Calu3 (cell line): ENCODE results near the gene SCARB1. TPM values are rescaled to one million over a fixed set of nuclear protein-coding genes. Genes with fewer than 3 reads are reported as not detected.

Experiments used
- BruUV-seq: library from RNA; stranded (reverse); fragments of 400-500 nt; replicated peaks from 2 replicates; lab custom pipeline; 2021; lab: Mats Ljungman, UMichigan
- CTCF ChIA-PET: fragments of 300-600 bp; sonication (Branson Sonifier 250); formaldehyde crosslinking; loops from one replicate; lab custom pipeline; 2022; ENCODE audit warnings: antibody characterized with exemption; lab: Charles Lee
- DNase-seq: peaks from one replicate; pipeline ENCODE4 v3.0.0; 2022
- H3K27ac Mint-ChIP-seq: one replicate; pipeline ENCODE4 v1.8.0; 2022; ENCODE audit warnings: mixed read lengths; ENCODE audit not compliant: unreplicated experiment
- H3K27me3 Mint-ChIP-seq: one replicate; pipeline ENCODE4 v1.8.0; 2022; ENCODE audit warnings: mixed read lengths; ENCODE audit not compliant: unreplicated experiment
- H3K36me3 Mint-ChIP-seq: one replicate; pipeline ENCODE4 v1.8.0; 2022; ENCODE audit warnings: mild to moderate bottlenecking, moderate library complexity, mixed read lengths; ENCODE audit not compliant: insufficient read depth, unreplicated experiment
- H3K4me1 Mint-ChIP-seq: one replicate; pipeline ENCODE4 v1.8.0; 2022; ENCODE audit warnings: mild to moderate bottlenecking, low read depth, mixed read lengths; ENCODE audit not compliant: unreplicated experiment
- H3K4me3 Mint-ChIP-seq: one replicate; pipeline ENCODE4 v1.8.0; 2022; ENCODE audit warnings: mild to moderate bottlenecking, low read depth, moderate library complexity, mixed read lengths; ENCODE audit not compliant: unreplicated experiment
- H3K9me3 Mint-ChIP-seq: one replicate; pipeline ENCODE4 v1.8.0; 2022; ENCODE audit warnings: low read depth, mixed read lengths; ENCODE audit not compliant: unreplicated experiment
- intact Hi-C: fragments of 100-400 bp; cut with micrococcal nuclease; formaldehyde crosslinking; loops from one replicate; pipeline ENCODE4 v1.10.0; 2022; ENCODE audit not compliant: unreplicated experiment
- total RNA-seq: library from RNA; stranded (reverse); gene quantifications from 2 replicates; pipeline ENCODE4 v1.2.3, GENCODE V29; 2022
- TF ChIP-seq, protein P1 (sequence below): fragments of 200-600 bp; IDR thresholded peaks from one replicate; pipeline ENCODE4 v1.8.0; 2022; ENCODE audit warnings: antibody characterized with exemption; ENCODE audit not compliant: unreplicated experiment

SCARB1 gene
- total RNA-seq, 1 experiment from 2014 or later = 51.6 TPM

- peak overlapping the region; percentile 9 for H3K27ac Mint-ChIP-seq
- CTCF ChIA-PET = no interaction called here
- no peak for DNase-seq
Observed at GRCh38 chr12:124774462-124775167, 89.0 kb downstream of the SCARB1 start.

DNA sequence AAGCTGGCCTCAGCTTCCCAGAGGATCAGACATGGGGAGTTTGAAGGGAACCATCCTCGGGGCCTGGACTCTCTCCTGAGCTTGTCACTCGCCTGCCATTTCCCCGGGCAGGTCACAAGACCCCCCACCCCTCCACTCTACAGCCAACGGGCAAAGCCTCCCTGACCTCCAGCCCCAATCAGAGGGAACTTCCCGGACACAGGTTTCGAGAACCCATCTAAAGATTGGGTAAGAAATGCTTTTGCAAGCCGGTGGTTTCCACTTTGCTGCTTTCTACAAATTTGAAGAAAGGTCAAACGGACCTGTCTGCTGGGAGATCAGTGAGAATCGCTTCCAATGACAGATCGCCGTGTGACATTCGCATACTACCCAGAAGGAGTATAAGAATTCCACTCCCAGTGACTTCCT, 89.6 kb downstream of the SCARB1 start:
- no peak for DNase-seq
- Mint-ChIP-seq H3K4me3 (no peak overlapping the region), H3K9me3 (peaks cover 3% of the 10 kb centered on the region), H3K27me3 (peaks cover 20% of the 10 kb centered on the region), H3K36me3 (peaks cover 8% of the 10 kb centered on the region), H3K27ac (no peak overlapping the region), H3K4me1 (peaks cover 46% of the 10 kb centered on the region)
- BruUV-seq = no TSS peak
- CTCF ChIA-PET = interaction anchor here (0.7 kb wide), 1 partner anchor 793 kb away, joined by 7 read pairs; no protein-coding TSS in a partner anchor
- intact Hi-C loops = no loop called here
- TF ChIP-seq, protein P1, sequence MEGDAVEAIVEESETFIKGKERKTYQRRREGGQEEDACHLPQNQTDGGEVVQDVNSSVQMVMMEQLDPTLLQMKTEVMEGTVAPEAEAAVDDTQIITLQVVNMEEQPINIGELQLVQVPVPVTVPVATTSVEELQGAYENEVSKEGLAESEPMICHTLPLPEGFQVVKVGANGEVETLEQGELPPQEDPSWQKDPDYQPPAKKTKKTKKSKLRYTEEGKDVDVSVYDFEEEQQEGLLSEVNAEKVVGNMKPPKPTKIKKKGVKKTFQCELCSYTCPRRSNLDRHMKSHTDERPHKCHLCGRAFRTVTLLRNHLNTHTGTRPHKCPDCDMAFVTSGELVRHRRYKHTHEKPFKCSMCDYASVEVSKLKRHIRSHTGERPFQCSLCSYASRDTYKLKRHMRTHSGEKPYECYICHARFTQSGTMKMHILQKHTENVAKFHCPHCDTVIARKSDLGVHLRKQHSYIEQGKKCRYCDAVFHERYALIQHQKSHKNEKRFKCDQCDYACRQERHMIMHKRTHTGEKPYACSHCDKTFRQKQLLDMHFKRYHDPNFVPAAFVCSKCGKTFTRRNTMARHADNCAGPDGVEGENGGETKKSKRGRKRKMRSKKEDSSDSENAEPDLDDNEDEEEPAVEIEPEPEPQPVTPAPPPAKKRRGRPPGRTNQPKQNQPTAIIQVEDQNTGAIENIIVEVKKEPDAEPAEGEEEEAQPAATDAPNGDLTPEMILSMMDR = no peak

More at GRCh38 chr12:124774462-124775167, 89.0 kb downstream of the SCARB1 start:
- Mint-ChIP-seq H3K9me3 (peaks cover 3% of the 10 kb centered on the region), H3K36me3 (peaks cover 8% of the 10 kb centered on the region), H3K27me3 (peaks cover 20% of the 10 kb centered on the region), H3K4me1 (peaks cover 41% of the 10 kb centered on the region), H3K4me3 (no peak overlapping the region)
- BruUV-seq = no TSS peak
- TF ChIP-seq, protein P1 = no peak
- intact Hi-C loops = no loop called here

DNA sequence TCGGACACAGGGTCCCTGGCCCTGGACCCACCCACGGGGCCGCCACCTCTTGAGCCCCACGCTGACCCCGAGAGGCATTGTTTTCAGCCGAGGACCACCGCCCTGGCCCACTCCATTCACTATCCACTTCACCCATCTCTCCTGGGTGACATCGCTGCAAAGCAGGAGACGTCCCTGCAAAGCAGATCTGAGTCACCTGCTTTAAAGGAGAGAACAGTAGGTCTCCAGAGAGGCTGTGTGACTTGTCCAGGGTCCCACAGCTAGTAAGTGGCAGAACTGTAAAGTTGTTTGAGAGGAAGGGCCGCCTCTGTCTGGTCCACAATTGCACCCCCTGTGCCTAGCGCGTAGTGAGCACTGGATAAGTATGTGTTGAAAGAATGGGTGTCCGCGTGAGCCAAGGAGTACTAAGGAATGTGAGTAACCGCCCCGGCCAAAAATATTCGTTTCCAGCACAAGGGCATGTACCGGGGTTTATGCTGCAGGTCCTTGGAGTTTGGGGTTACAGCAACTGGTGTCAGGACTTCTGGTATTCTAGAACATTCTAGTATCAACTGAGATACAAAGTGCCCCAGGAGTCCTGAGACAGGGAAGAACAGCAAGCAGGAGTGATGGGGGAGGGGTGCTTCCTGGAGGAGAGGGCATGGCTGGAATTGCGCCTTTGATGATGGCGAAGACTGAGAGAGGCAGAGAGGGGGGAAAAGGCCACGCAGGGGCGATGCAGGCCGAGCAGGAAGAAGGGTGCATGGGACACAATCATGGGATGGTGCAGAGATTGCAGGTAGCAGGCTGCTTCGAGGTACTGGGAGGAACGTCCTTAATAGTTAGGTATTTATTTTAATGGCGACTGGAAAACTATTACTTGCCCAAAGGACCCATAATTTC, 91.1 kb downstream of the SCARB1 start:
- Mint-ChIP-seq H3K36me3 (peaks cover 5% of the 10 kb centered on the region), H3K4me1 (peaks cover 53% of the 10 kb centered on the region), H3K4me3 (peak overlapping the region; percentile 17), H3K27me3 (peaks cover 20% of the 10 kb centered on the region), H3K9me3 (peaks cover 3% of the 10 kb centered on the region), H3K27ac (no peak overlapping the region)
- DNase-seq = no peak
- intact Hi-C loops = loop anchor here (1.0 kb wide), 1 partner anchor 736 kb away; no protein-coding TSS in a partner anchor
- TF ChIP-seq, protein P1 = no peak
- no TSS peak for BruUV-seq
- CTCF ChIA-PET = interaction anchor here (0.9 to 1.6 kb wide), 4 partner anchors 254 to 737 kb away, joined by 3 to 7 read pairs (median 4); no protein-coding TSS in a partner anchor
